Sigmoid colon (tissue), 7 donors: ENCODE measurements around the gene TMPRSS6. TPM values are rescaled to one million over a fixed set of nuclear protein-coding genes. Genes with fewer than 3 reads are reported as not detected.

Experiments used
- DNase-seq: peaks from one replicate; pipeline ENCODE4 v3.0.0-alpha.2; 2019
- H3K27ac ChIP-seq, 4 donors: fragments of 200-600 bp; sonication (generic); one replicate each; pipeline ENCODE4 v1.5.1; 2016 to 2019; ENCODE audit warnings: mild to moderate bottlenecking in 1 of 4
- H3K27me3 ChIP-seq, 3 donors: fragments of 200-600 bp; sonication (generic); one replicate each; pipeline ENCODE4 v1.5.1; 2019; ENCODE audit warnings: mild to moderate bottlenecking in 1 of 3
- H3K36me3 ChIP-seq, 4 donors: fragments of 200-600 bp; sonication (generic); one replicate each; pipeline ENCODE4 v1.5.1; 2016 to 2019
- H3K4me1 ChIP-seq, 4 donors: fragments of 200-600 bp; sonication (generic); one replicate each; pipeline ENCODE4 v1.5.1; 2017 to 2019
- H3K4me3 ChIP-seq, 4 donors: fragments of 200-600 bp; sonication (generic); one replicate each; pipeline ENCODE4 v1.5.1; 2017 to 2019; ENCODE audit warnings: mild to moderate bottlenecking in 2 of 4, moderate library complexity in 1 of 4
- H3K9me3 ChIP-seq, 4 donors: fragments of 200-600 bp in 3 of 4; sonication (generic) in 3 of 4; one replicate each; pipeline versions ENCODE4 v1.5.1 to v1.6.1; 2013 to 2019
- CTCF ChIP-seq, 4 experiments: fragments of 450-650 bp in 3 of 4; fragments of 200-600 bp in 1 of 4; IDR thresholded peaks; one replicate each; pipeline ENCODE4 v1.5.1; 2016 to 2019; ENCODE audit warnings: antibody characterized with exemption in 4 of 4, mild to moderate bottlenecking in 3 of 4, moderate library complexity in 2 of 4
- EP300 ChIP-seq, 4 donors: sonication (generic); formaldehyde crosslinking; IDR thresholded peaks; one replicate each; pipeline ENCODE4 v1.6.1; 2017; ENCODE audit warnings: antibody characterized with exemption in 4 of 4
- POLR2A ChIP-seq, 2 donors: fragments of 450-650 bp; IDR thresholded peaks; one replicate each; pipeline ENCODE4 v1.6.1; 2016; ENCODE audit warnings: antibody characterized with exemption in 2 of 2, mild to moderate bottlenecking in 2 of 2, moderate library complexity in 2 of 2
- POLR2AphosphoS5 ChIP-seq, 4 donors: sonication (generic); formaldehyde crosslinking; IDR thresholded peaks; one replicate each; pipeline ENCODE4 v1.6.1; 2017; ENCODE audit warnings: antibody characterized with exemption in 4 of 4
- WGBS, 2 donors: extraction: QIAGEN DNeasy Blood & Tissue Kit; methylation state at CpG; one replicate each; pipeline ENCODE4 v1.1.7; 2013; 5-methylcytosine and 5-hydroxymethylcytosine counted together
- intact Hi-C: fragments of 100-400 bp; cut with DNase I; formaldehyde crosslinking; loops from one replicate; pipeline ENCODE4 v1.15.1; 2023
- polyA plus RNA-seq, 3 donors: library from polyadenylated mRNA; stranded (reverse); fragments of 200-250 nt; gene quantifications; one replicate each; pipeline ENCODE4 v1.2.3, GENCODE V29; 2013
- total RNA-seq, 4 donors: library from RNA; depleted of rRNA; stranded (reverse); fragments of >200 nt; gene quantifications; one replicate each; pipeline ENCODE4 v1.1.0, GENCODE V29; 2016
- donor health status: healthy with polysubstance abuse.
- donor health status: Bipolar disorder and iron deficiency.
- donor health status: healthy.

The TMPRSS6 gene
- total and polyA plus RNA-seq, 7 donors, result 0.79 to 1.8 TPM; not detected in 5

DNA sequence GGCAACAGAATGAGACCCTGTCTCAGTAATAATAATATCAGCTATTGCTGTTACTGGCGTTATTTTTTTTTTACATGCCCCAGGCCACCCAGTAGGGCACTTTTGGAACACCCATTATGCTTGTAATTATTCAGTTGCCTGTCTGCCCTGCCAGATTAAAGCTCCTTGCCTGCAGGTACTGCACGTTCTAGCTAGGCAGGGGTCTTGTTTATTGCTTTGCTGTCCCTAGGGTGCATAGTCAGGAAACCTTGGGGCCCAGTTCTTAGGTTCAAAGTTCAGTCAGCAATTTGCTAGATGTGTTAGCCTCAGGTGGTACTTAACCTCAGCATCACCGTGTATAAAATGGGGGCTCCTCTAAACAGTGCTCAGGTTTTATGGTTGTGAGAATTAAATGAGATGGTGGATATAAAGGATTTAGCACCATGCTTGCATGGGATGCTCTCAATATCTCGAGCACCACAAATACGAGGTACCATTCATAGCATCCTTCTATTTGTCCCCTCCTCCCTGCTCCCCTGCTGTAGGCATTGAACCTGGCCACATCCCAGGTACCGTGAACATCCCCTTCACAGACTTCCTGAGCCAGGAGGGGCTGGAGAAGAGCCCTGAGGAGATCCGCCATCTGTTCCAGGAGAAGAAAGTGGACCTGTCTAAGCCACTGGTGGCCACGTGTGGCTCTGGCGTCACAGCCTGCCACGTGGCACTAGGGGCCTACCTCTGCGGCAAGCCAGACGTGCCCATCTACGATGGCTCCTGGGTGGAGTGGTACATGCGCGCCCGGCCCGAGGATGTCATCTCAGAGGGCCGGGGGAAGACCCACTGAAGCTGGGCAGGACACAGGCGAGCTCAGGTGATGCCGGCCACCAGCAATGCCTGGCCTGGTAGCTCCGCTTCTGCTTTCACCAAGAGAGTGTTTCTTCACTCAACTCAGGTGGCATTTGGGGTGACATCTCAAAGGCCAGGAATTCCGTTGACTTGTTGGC is 80.5 kb downstream of the TMPRSS6 start:
- intact Hi-C loops, result no loop called here
- Histone ChIP-seq H3K36me3 (peaks cover 4 to 60% (median 31%) of the 10 kb centered on the region in 4 donors), H3K4me3 (no peak overlapping the region), H3K27me3 (no peaks in the 10 kb centered on the region), H3K27ac (no peak overlapping the region), H3K4me1 (no peaks in the 10 kb centered on the region), H3K9me3 (no peaks in the 10 kb centered on the region)
- 85 to 93% methylated on average over 22 of the region's 22 CpGs for WGBS, 2 donors
- DNase-seq, result no peak
- TF ChIP-seq POLR2A (IDR thresholded peaks at IDR 0.05), result no peak
- no peak for TF ChIP-seq EP300 (IDR thresholded peaks at IDR 0.05)
- TF ChIP-seq POLR2AphosphoS5 (IDR thresholded peaks at IDR 0.05), result no peak
- no peak for TF ChIP-seq CTCF (IDR thresholded peaks at IDR 0.05)

DNA sequence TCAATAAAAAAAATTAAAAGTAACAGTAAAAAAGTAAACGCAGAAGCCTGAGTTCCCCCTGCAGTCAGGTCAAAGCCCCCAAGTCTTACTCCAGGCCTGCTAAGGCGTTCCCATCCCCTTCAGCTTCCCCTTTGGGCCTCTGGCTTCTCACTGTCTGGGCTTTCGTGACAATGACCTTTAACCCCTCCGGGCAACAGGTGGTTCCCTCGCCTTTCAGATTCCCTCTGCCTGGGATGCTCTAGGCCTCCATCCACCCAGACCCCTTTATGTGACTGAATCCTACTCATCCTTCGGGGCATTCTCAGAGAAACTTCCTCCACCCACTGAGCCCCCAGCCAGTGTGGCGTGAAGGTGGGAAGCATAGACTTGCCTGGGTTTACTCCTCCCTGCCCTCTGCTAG is 82.0 kb downstream of the TMPRSS6 start:
- DNase-seq, result no peak
- Histone ChIP-seq H3K9me3 (no peaks in the 10 kb centered on the region), H3K27me3 (no peaks in the 10 kb centered on the region), H3K4me1 (peaks cover 0 to 4% (median 2%) of the 10 kb centered on the region in 4 donors), H3K36me3 (peaks cover 4 to 62% (median 31%) of the 10 kb centered on the region in 4 donors), H3K4me3 (no peak overlapping the region), H3K27ac (no peak overlapping the region)
- intact Hi-C loops, result no loop called here
- WGBS, 2 donors, result 66 to 89% methylated on average over 7 of the region's 7 CpGs
- TF ChIP-seq POLR2A (IDR thresholded peaks at IDR 0.05) (no peak), EP300 (IDR thresholded peaks at IDR 0.05) (no peak), POLR2AphosphoS5 (IDR thresholded peaks at IDR 0.05) (no peak), CTCF (IDR thresholded peaks at IDR 0.05) (no peak)

GRCh38 chr22:37026325-37026724 is 83.2 kb downstream of the TMPRSS6 start:
- intact Hi-C loops, result no loop called here
- no peak for DNase-seq
- Histone ChIP-seq H3K9me3 (no peaks in the 10 kb centered on the region), H3K4me3 (no peak overlapping the region), H3K36me3 (peaks cover 4 to 62% (median 31%) of the 10 kb centered on the region in 4 donors), H3K4me1 (peaks cover 0 to 16% (median 9%) of the 10 kb centered on the region in 4 donors), H3K27ac (no peak overlapping the region), H3K27me3 (no peaks in the 10 kb centered on the region)
- 66 to 89% methylated on average over 5 of the region's 5 CpGs for WGBS, 2 donors
- TF ChIP-seq POLR2A (IDR thresholded peaks at IDR 0.05) (no peak), CTCF (IDR thresholded peaks at IDR 0.05) (no peak), EP300 (IDR thresholded peaks at IDR 0.05) (no peak), POLR2AphosphoS5 (IDR thresholded peaks at IDR 0.05) (no peak)

DNA sequence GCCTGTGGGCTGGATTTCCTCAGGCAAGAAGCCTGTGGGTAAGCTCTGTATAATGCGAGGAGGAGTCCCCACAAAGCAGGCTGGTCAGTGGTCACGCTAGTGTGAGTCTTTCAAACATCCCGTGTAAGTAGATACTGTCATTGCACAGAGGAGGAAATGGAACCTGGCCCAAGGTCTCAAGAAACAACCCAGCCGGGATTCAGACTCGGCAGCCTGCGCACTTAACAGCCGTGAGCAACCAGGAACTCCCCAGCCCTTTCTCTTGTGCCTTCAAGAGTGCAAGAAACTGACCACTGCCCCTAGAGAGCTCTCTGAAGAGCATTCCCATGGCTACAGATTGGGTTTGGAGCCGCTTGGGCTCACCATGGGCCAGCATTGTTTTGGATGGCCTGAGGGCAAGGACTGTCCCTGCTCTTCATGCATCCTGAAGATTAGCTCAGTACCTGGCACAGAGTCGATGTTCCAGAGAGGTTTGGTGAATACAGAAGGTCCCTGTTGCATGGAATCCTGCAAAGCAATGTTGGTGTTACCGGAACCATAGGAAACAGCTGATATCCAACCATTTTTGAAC is 83.9 kb downstream of the TMPRSS6 start:
- Histone ChIP-seq H3K27me3 (no peaks in the 10 kb centered on the region), H3K27ac (no peak overlapping the region), H3K9me3 (no peaks in the 10 kb centered on the region), H3K36me3 (peaks cover 4 to 62% (median 31%) of the 10 kb centered on the region in 4 donors), H3K4me3 (no peak overlapping the region), H3K4me1 (peaks cover 0 to 22% (median 16%) of the 10 kb centered on the region in 4 donors)
- TF ChIP-seq CTCF (IDR thresholded peaks at IDR 0.05) (no peak), POLR2AphosphoS5 (IDR thresholded peaks at IDR 0.05) (no peak), EP300 (IDR thresholded peaks at IDR 0.05) (no peak)
- DNase-seq, result no peak
- intact Hi-C loops, result no loop called here
- WGBS, 2 donors, result 60 to 82% methylated on average over 10 of the region's 10 CpGs
